ENCODE results near the gene LCP1.

LCP1 gene

DNA sequence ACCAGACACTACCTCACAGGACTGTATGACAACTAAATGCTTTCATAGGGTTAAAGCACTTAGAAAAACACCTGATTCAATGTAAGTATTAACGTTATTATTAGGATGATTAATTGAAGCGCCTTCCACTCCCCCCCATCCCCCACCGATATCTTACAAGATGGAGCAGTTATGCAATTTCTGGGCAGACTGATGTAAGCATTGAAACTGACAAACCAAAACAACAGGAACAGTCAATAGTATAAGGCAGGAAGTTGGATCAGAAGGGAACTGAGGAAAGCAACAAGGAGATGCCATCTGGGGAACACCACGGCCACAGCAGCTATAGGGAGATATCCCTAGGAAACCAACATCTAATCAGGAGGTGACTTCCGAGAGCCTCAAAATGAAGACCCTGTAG lies 3.8 kb downstream of the LCP1 start:
- in situ Hi-C loops (cut with HindIII; ENCODE audit: low pct_unique_long_range_greater_than_20kb, low sequenced_read_pairs) = no loop called here
- DNase-seq (ENCODE audit: low read depth in 1 of 2, low spot score in 1 of 2) = no peak
- TF ChIP-seq JUND (IDR thresholded peaks at IDR 0.05; ENCODE audit: low read depth) = no peak

- DNase-seq (ENCODE audit: low read depth in 1 of 2, low spot score in 1 of 2) = no peak
- in situ Hi-C loops (cut with HindIII; ENCODE audit: low pct_unique_long_range_greater_than_20kb, low sequenced_read_pairs) = no loop called here
- no peak for TF ChIP-seq JUND (IDR thresholded peaks at IDR 0.05; ENCODE audit: low read depth)
Observed at GRCh38 chr13:46176756-46177155, 5.2 kb downstream of the LCP1 start.

GRCh38 chr13:46173656-46174055 lies 8.3 kb downstream of the LCP1 start:
- in situ Hi-C loops (cut with HindIII; ENCODE audit: low pct_unique_long_range_greater_than_20kb, low sequenced_read_pairs) = no loop called here
- no peak for TF ChIP-seq JUND (IDR thresholded peaks at IDR 0.05; ENCODE audit: low read depth)
- no peak for DNase-seq (ENCODE audit: low read depth in 1 of 2, low spot score in 1 of 2)

GRCh38 chr13:46172531-46172991 lies 9.4 kb downstream of the LCP1 start:
- DNase-seq (ENCODE audit: low read depth in 1 of 2, low spot score in 1 of 2) = no peak
- no peak for TF ChIP-seq JUND (IDR thresholded peaks at IDR 0.05; ENCODE audit: low read depth)
- in situ Hi-C loops (cut with HindIII; ENCODE audit: low pct_unique_long_range_greater_than_20kb, low sequenced_read_pairs) = no loop called here

GRCh38 chr13:46171739-46172138 lies 10.2 kb downstream of the LCP1 start:
- no peak for DNase-seq (ENCODE audit: low read depth in 1 of 2, low spot score in 1 of 2)
- in situ Hi-C loops (cut with HindIII; ENCODE audit: low pct_unique_long_range_greater_than_20kb, low sequenced_read_pairs) = no loop called here
- no peak for TF ChIP-seq JUND (IDR thresholded peaks at IDR 0.05; ENCODE audit: low read depth)

DNA sequence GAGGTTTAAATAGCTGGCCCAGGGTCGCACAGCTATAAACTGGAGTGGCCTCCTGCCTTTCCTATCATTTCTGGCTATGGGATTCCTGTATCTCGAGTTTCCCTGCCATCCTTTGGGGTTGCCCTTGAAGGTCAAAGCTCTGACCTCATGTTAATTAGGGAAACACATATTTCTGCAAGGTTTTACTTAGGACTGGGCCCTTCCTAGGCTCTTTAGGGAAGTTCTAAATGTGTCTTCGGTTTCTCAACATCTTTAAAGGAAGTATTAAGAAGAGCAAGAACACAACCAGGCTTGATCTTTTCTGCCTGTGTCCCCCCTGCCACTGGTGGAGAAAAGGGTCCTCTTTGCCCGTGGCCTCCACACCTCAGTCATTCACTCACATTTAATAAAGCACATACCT lies 10.8 kb downstream of the LCP1 start:
- DNase-seq (ENCODE audit: low read depth in 1 of 2, low spot score in 1 of 2) = no peak
- in situ Hi-C loops (cut with HindIII; ENCODE audit: low pct_unique_long_range_greater_than_20kb, low sequenced_read_pairs) = no loop called here
- no peak for TF ChIP-seq JUND (IDR thresholded peaks at IDR 0.05; ENCODE audit: low read depth)

DNA sequence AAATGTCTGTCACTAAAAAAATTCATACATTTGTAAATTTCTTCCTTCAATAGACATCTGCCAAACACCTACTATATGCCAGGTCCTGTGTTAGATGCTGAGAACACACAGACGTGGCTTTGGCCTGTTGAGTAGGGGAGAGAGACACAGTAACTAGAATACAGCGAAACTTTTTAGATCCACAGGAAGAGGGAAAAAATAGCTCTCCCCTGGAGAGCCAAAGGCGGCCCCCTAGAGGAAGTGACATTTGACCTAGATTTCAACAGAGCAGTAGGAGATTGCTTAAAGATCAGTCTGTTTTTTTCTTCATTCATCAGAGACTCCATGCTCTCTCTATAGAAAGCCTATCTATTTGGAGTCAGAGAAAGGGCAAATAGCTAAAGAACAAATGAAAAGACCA lies 11.3 kb downstream of the LCP1 start:
- in situ Hi-C loops (cut with HindIII; ENCODE audit: low pct_unique_long_range_greater_than_20kb, low sequenced_read_pairs) = no loop called here
- no peak for DNase-seq (ENCODE audit: low read depth in 1 of 2, low spot score in 1 of 2)
- TF ChIP-seq JUND (IDR thresholded peaks at IDR 0.05; ENCODE audit: low read depth) = no peak

DNA sequence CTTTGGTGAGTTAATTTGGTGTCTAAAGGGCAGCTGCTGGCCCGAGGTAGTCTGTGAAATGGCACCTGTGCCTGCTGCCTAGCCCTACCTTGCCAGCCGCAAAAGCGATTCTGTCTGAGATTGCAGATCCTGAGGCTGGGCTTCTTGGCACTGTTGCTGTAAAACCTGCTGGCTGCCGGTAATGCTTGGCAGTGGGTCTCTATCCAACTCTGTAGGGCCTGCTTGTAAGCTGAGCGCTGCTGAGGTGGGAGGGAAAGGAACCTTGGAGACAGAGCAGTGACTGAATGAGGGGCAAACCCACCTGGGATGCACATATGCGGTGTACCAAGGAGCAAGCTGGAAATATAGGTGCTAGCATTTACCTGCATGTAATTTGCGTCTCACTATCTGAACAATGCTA lies 11.7 kb downstream of the LCP1 start:
- in situ Hi-C loops (cut with HindIII; ENCODE audit: low pct_unique_long_range_greater_than_20kb, low sequenced_read_pairs) = no loop called here
- DNase-seq (ENCODE audit: low read depth in 1 of 2, low spot score in 1 of 2) = no peak
- no peak for TF ChIP-seq JUND (IDR thresholded peaks at IDR 0.05; ENCODE audit: low read depth)

- no peak for TF ChIP-seq JUND (IDR thresholded peaks at IDR 0.05; ENCODE audit: low read depth)
- in situ Hi-C loops (cut with HindIII; ENCODE audit: low pct_unique_long_range_greater_than_20kb, low sequenced_read_pairs) = no loop called here
- DNase-seq (ENCODE audit: low read depth in 1 of 2, low spot score in 1 of 2) = no peak
Observed at GRCh38 chr13:46169758-46170157, 12.2 kb downstream of the LCP1 start.

- in situ Hi-C loops (cut with HindIII; ENCODE audit: low pct_unique_long_range_greater_than_20kb, low sequenced_read_pairs) = no loop called here
- no peak for DNase-seq (ENCODE audit: low read depth in 1 of 2, low spot score in 1 of 2)
- no peak for TF ChIP-seq JUND (IDR thresholded peaks at IDR 0.05; ENCODE audit: low read depth)
Observed at GRCh38 chr13:46168783-46169182, 13.2 kb downstream of the LCP1 start.

DNA sequence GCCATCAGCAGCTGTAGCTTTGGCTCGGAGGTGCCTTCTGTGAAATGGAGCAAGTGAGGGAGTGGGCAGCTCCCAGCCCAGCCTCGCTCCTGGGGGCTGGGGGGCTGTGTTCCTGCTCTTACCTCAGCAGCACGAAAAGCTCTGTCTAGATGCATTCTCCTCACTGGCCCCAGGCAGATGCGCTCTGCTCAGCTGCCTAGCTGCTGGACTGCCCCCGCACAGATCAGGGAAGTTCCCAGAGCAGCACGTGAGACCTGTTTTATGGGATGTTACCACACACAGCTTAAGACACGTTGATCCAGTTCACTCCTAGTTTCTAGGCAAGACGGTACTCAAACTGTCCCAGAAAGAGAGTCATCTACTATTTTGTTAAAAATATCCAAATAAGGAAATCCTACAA lies 13.6 kb downstream of the LCP1 start:
- peak in 1 of 2 experiments; percentile 24 for DNase-seq (ENCODE audit: low read depth in 1 of 2, low spot score in 1 of 2)
- no peak for TF ChIP-seq JUND (IDR thresholded peaks at IDR 0.05; ENCODE audit: low read depth)
- in situ Hi-C loops (cut with HindIII; ENCODE audit: low pct_unique_long_range_greater_than_20kb, low sequenced_read_pairs) = no loop called here

- no peak for TF ChIP-seq JUND (IDR thresholded peaks at IDR 0.05; ENCODE audit: low read depth)
- no peak for DNase-seq (ENCODE audit: low read depth in 1 of 2, low spot score in 1 of 2)
- in situ Hi-C loops (cut with HindIII; ENCODE audit: low pct_unique_long_range_greater_than_20kb, low sequenced_read_pairs) = no loop called here
Observed at GRCh38 chr13:46166947-46167610, 14.9 kb downstream of the LCP1 start.

GRCh38 chr13:46166224-46166584 lies 15.8 kb downstream of the LCP1 start:
- in situ Hi-C loops (cut with HindIII; ENCODE audit: low pct_unique_long_range_greater_than_20kb, low sequenced_read_pairs) = no loop called here
- DNase-seq (ENCODE audit: low read depth in 1 of 2, low spot score in 1 of 2) = no peak
- no peak for TF ChIP-seq JUND (IDR thresholded peaks at IDR 0.05; ENCODE audit: low read depth)
